ENCODE measurements around the gene DNAJC7. TPM values are rescaled to one million over a fixed set of nuclear protein-coding genes. Genes with fewer than 3 reads are reported as not detected.

Gene DNAJC7
- total RNA-seq, 6 donors from 2014 or later, result 53.2 to 109 (median 73.5) TPM

- ATAC-seq (ENCODE audit: low FRiP score in 2 of 2) (no peak), DNase-seq (no peak)
- peaks cover 36 to 100% (median 75%) of the 10 kb centered on the region in 4 donors for H3K36me3 ChIP-seq
- H3K4me3 ChIP-seq, result no peak overlapping the region
- H3K9me3 ChIP-seq, result no peaks in the 10 kb centered on the region
- H3K4me1 ChIP-seq, result peaks cover 0 to 9% (median 0%) of the 10 kb centered on the region in 4 donors
- H3K27me3 ChIP-seq, result no peaks in the 10 kb centered on the region
- TF ChIP-seq POLR2A (IDR thresholded peaks at IDR 0.05) (no peak), CTCF (IDR thresholded peaks at IDR 0.05) (no peak), EP300 (IDR thresholded peaks at IDR 0.05) (no peak), POLR2AphosphoS5 (IDR thresholded peaks at IDR 0.05) (no peak)
- no peak overlapping the region for H3K27ac ChIP-seq
- WGBS, 2 donors, result 93 to 100% methylated on average over 1 of the region's 1 CpG
Measured at GRCh38 chr17:41986634-41987033, 30.6 kb downstream of the DNAJC7 start.

- peaks cover 35 to 100% (median 80%) of the 10 kb centered on the region in 4 donors for H3K36me3 ChIP-seq
- no peaks in the 10 kb centered on the region for H3K9me3 ChIP-seq
- H3K27me3 ChIP-seq, result no peaks in the 10 kb centered on the region
- WGBS, 2 donors, result 94 to 96% methylated on average over 8 of the region's 8 CpGs
- ATAC-seq (ENCODE audit: low FRiP score in 2 of 2) (no peak), DNase-seq (no peak)
- no peak for TF ChIP-seq POLR2A (IDR thresholded peaks at IDR 0.05)
- no peak overlapping the region for H3K4me3 ChIP-seq
- no peak overlapping the region for H3K27ac ChIP-seq
- peaks cover 0 to 9% (median 0%) of the 10 kb centered on the region in 4 donors for H3K4me1 ChIP-seq
Measured at GRCh38 chr17:41985919-41986318, 31.3 kb downstream of the DNAJC7 start.

- H3K27ac ChIP-seq, result no peak overlapping the region
- 95 to 99% methylated on average over 8 of the region's 8 CpGs for WGBS, 2 donors
- H3K9me3 ChIP-seq, result no peaks in the 10 kb centered on the region
- no peak overlapping the region for H3K4me3 ChIP-seq
- TF ChIP-seq CTCF (IDR thresholded peaks at IDR 0.05), result no peak
- peaks cover 27 to 100% (median 78%) of the 10 kb centered on the region in 4 donors for H3K36me3 ChIP-seq
- no peaks in the 10 kb centered on the region for H3K4me1 ChIP-seq
- no peak for DNase-seq
- ATAC-seq (ENCODE audit: low FRiP score in 2 of 2), result no peak
- no peaks in the 10 kb centered on the region for H3K27me3 ChIP-seq
Measured at GRCh38 chr17:41984454-41984853, 32.8 kb downstream of the DNAJC7 start.

GRCh38 chr17:41982026-41982760, 35.0 kb downstream of the DNAJC7 start:
- peaks cover 11 to 100% (median 72%) of the 10 kb centered on the region in 4 donors for H3K36me3 ChIP-seq
- H3K4me1 ChIP-seq, result no peaks in the 10 kb centered on the region
- 86 to 92% methylated on average over 14 of the region's 14 CpGs for WGBS, 2 donors
- DNase-seq (no peak), ATAC-seq (ENCODE audit: low FRiP score in 2 of 2) (no peak)
- no peak overlapping the region for H3K27ac ChIP-seq
- no peaks in the 10 kb centered on the region for H3K9me3 ChIP-seq
- H3K27me3 ChIP-seq, result no peaks in the 10 kb centered on the region
- H3K4me3 ChIP-seq, result no peak overlapping the region
- TF ChIP-seq POLR2AphosphoS5 (IDR thresholded peaks at IDR 0.05) (no peak), EP300 (IDR thresholded peaks at IDR 0.05) (no peak), CTCF (IDR thresholded peaks at IDR 0.05) (no peak), POLR2A (IDR thresholded peaks at IDR 0.05) (no peak)

GRCh38 chr17:41977991-41978390, 39.2 kb downstream of the DNAJC7 start:
- Histone ChIP-seq H3K4me1 (peaks cover 0 to 6% (median 3%) of the 10 kb centered on the region in 4 donors), H3K27me3 (no peaks in the 10 kb centered on the region), H3K36me3 (peaks cover 15 to 99% (median 82%) of the 10 kb centered on the region in 4 donors), H3K9me3 (no peaks in the 10 kb centered on the region), H3K27ac (no peak overlapping the region), H3K4me3 (no peak overlapping the region)
- DNase-seq (no peak), ATAC-seq (ENCODE audit: low FRiP score in 2 of 2) (no peak)
- TF ChIP-seq EP300 (IDR thresholded peaks at IDR 0.05), result no peak
- no peak for TF ChIP-seq CTCF (IDR thresholded peaks at IDR 0.05)
- no peak for TF ChIP-seq POLR2AphosphoS5 (IDR thresholded peaks at IDR 0.05)
- no peak for TF ChIP-seq POLR2A (IDR thresholded peaks at IDR 0.05)
- WGBS, 2 donors, result 67 to 73% methylated on average over 4 of the region's 4 CpGs

Measured in upper lobe of left lung (tissue), 6 donors.